RKO (cell line): ENCODE data around the gene NR3C1.

ENCODE experiments used
- DNase-seq: peaks from one replicate; pipeline ENCODE4 v3.0.0-alpha.2; 2016; ENCODE audit warnings: low spot score

NR3C1 gene

GRCh38 chr5:143258559-143259253 lies 144.8 kb downstream of the NR3C1 start:
- no peak for DNase-seq

- DNase-seq, result no peak
Measured at GRCh38 chr5:143254819-143255218, 148.7 kb downstream of the NR3C1 start.

- DNase-seq, result no peak
Measured at GRCh38 chr5:143251946-143252345, 151.5 kb downstream of the NR3C1 start.

GRCh38 chr5:143251190-143251589 lies 152.3 kb downstream of the NR3C1 start:
- no peak for DNase-seq

GRCh38 chr5:143249851-143250250 lies 153.6 kb downstream of the NR3C1 start:
- no peak for DNase-seq

GRCh38 chr5:143248822-143249579 lies 154.5 kb downstream of the NR3C1 start:
- DNase-seq, result peak; percentile 19

- no peak for DNase-seq
Measured at GRCh38 chr5:143248391-143248790, 155.1 kb downstream of the NR3C1 start.

GRCh38 chr5:143247134-143247815 lies 156.2 kb downstream of the NR3C1 start:
- DNase-seq, result no peak

GRCh38 chr5:143245929-143246561 lies 157.4 kb downstream of the NR3C1 start:
- peak; percentile 91 for DNase-seq

GRCh38 chr5:143244990-143245389 lies 158.5 kb downstream of the NR3C1 start:
- no peak for DNase-seq

GRCh38 chr5:143244000-143244736 lies 159.3 kb downstream of the NR3C1 start:
- peak; percentile 48 for DNase-seq

- no peak for DNase-seq
Measured at GRCh38 chr5:143243103-143243502, 160.4 kb downstream of the NR3C1 start.

GRCh38 chr5:143241892-143242291 lies 161.6 kb downstream of the NR3C1 start:
- no peak for DNase-seq

- no peak for DNase-seq
Measured at GRCh38 chr5:143239882-143240518, 163.5 kb downstream of the NR3C1 start.

- no peak for DNase-seq
Measured at GRCh38 chr5:143238620-143239019, 164.9 kb downstream of the NR3C1 start.

GRCh38 chr5:143237664-143238063 lies 165.8 kb downstream of the NR3C1 start:
- DNase-seq, result no peak

GRCh38 chr5:143236682-143237081 lies 166.8 kb downstream of the NR3C1 start:
- no peak for DNase-seq

- no peak for DNase-seq
Measured at GRCh38 chr5:143235423-143235822, 168.1 kb downstream of the NR3C1 start.

GRCh38 chr5:143234162-143234842 lies 169.2 kb downstream of the NR3C1 start:
- no peak for DNase-seq

GRCh38 chr5:143233031-143233430 lies 170.5 kb downstream of the NR3C1 start:
- no peak for DNase-seq
